IMR-90 (cell line): ENCODE data around the gene CDT1. TPM values are rescaled to one million over a fixed set of nuclear protein-coding genes. Genes with fewer than 3 reads are reported as not detected.

Source experiments
- ATAC-seq: fragments of 200-7000 bp; cut with Tn5 transposase; 2 replicates; pipeline ENCODE4 v1.9.1; 2020; ENCODE audit warnings: low read depth, mild to moderate bottlenecking, moderate library complexity
- BruUV-seq: library from RNA; stranded (reverse); fragments of 400-500 nt; replicated peaks from 2 replicates; lab custom pipeline; 2021; lab: Mats Ljungman, UMichigan
- CTCF ChIA-PET: fragments of 300-600 bp; formaldehyde crosslinking; extraction: SDS; loops from one replicate; lab custom pipeline; 2021; ENCODE audit warnings: antibody characterized with exemption; lab: Yijun Ruan, JAX
- POLR2A ChIA-PET: fragments of 300-600 bp; sonication (Branson Sonifier 250); formaldehyde crosslinking; loops from one replicate; lab custom pipeline; 2022; ENCODE audit warnings: antibody characterized with exemption; ENCODE audit not compliant: unreplicated experiment; lab: Charles Lee
- DNase-seq: peaks from one replicate; pipeline ENCODE4 v3.0.0; 2013
- H2AFZ ChIP-seq: replicated peaks from 2 replicates; pipeline ENCODE3; 2013; ENCODE audit warnings: low read length, mild to moderate bottlenecking; ENCODE audit not compliant: poor library complexity
- H2AK5ac ChIP-seq: 2 replicates; pipeline ENCODE4 v1.6.1; 2013; ENCODE audit warnings: low read depth, low read length, inconsistent platforms
- H2AK9ac ChIP-seq: replicated peaks from 2 replicates; pipeline ENCODE3; 2013; ENCODE audit warnings: mild to moderate bottlenecking, low read depth, low read length, moderate library complexity; ENCODE audit not compliant: poor library complexity
- H2BK120ac ChIP-seq: 2 replicates; pipeline ENCODE4 v1.6.1; 2013; ENCODE audit warnings: low read depth, low read length, inconsistent platforms
- H2BK15ac ChIP-seq: 3 replicates; pipeline ENCODE4 v1.6.1; 2013; ENCODE audit warnings: low read depth, low read length, inconsistent platforms
- H2BK20ac ChIP-seq: 2 replicates; pipeline ENCODE4 v1.6.1; 2013; ENCODE audit warnings: low read depth, mild to moderate bottlenecking, inconsistent platforms, low read length, moderate library complexity
- H2BK5ac ChIP-seq: 2 replicates; pipeline ENCODE4 v1.6.1; 2013; ENCODE audit warnings: mild to moderate bottlenecking, low read depth, low read length, inconsistent platforms; ENCODE audit not compliant: poor library complexity, severe bottlenecking
- H3K14ac ChIP-seq: replicated peaks from 2 replicates; pipeline ENCODE4 v1.6.1; 2013; ENCODE audit warnings: low read depth, low read length, inconsistent platforms
- H3K18ac ChIP-seq: 2 replicates; pipeline ENCODE4 v1.6.1; 2013; ENCODE audit warnings: low read depth, low read length, control low read depth
- H3K23ac ChIP-seq: 2 replicates; pipeline ENCODE4 v1.6.1; 2013; ENCODE audit warnings: low read depth, low read length, inconsistent platforms
- H3K27ac ChIP-seq: 2 replicates; pipeline ENCODE4 v1.5.1; 2013; ENCODE audit warnings: mild to moderate bottlenecking, control low read depth, low read length; ENCODE audit not compliant: insufficient read depth
- H3K27me3 ChIP-seq: 2 replicates; pipeline ENCODE4 v1.6.1; 2013; ENCODE audit warnings: low read length; ENCODE audit not compliant: control insufficient read depth, insufficient read depth
- H3K36me3 ChIP-seq: 2 replicates; pipeline ENCODE4 v1.6.1; 2013; ENCODE audit warnings: low read length, mixed read lengths; ENCODE audit not compliant: control insufficient read depth, insufficient read depth
- H3K4ac ChIP-seq: 2 replicates; pipeline ENCODE4 v1.6.1; 2013; ENCODE audit warnings: low read depth, low read length, inconsistent platforms
- H3K4me1 ChIP-seq: 2 replicates; pipeline ENCODE4 v1.6.1; 2013; ENCODE audit warnings: low read length, mixed read lengths; ENCODE audit not compliant: control insufficient read depth, insufficient read depth
- H3K4me2 ChIP-seq: 2 replicates; pipeline ENCODE4 v1.6.1; 2013; ENCODE audit warnings: low read depth, mild to moderate bottlenecking, control low read depth, low read length, moderate library complexity
- H3K4me3 ChIP-seq: 2 replicates; pipeline ENCODE4 v1.5.1; 2013; ENCODE audit warnings: low read depth, mild to moderate bottlenecking, control low read depth, low read length, moderate library complexity; ENCODE audit not compliant: insufficient read depth
- H3K56ac ChIP-seq: 2 replicates; pipeline ENCODE4 v1.6.1; 2013; ENCODE audit warnings: low read length, inconsistent platforms; ENCODE audit not compliant: insufficient read depth; ENCODE audit errors: extremely low read depth
- H3K79me1 ChIP-seq, 2 experiments: 2 replicates each; pipeline ENCODE4 v1.6.1; 2013; ENCODE audit warnings: low read length in 2 of 2, inconsistent platforms in 1 of 2, low read depth in 1 of 2
- H3K9ac ChIP-seq: 2 replicates; pipeline ENCODE4 v1.6.1; 2013; ENCODE audit warnings: low read depth, low read length, control low read depth
- H3K9me1 ChIP-seq: 2 replicates; pipeline ENCODE4 v1.6.1; 2013; ENCODE audit warnings: low read length, inconsistent platforms; ENCODE audit not compliant: insufficient read depth
- H3K9me3 ChIP-seq: 2 replicates; pipeline ENCODE4 v1.6.1; 2013; ENCODE audit warnings: low read length; ENCODE audit not compliant: control insufficient read depth, insufficient read depth
- H4K20me1 ChIP-seq: 2 replicates; pipeline ENCODE4 v1.6.1; 2013; ENCODE audit warnings: low read length, inconsistent platforms; ENCODE audit not compliant: insufficient read depth
- H4K5ac ChIP-seq: 2 replicates; pipeline ENCODE4 v1.6.1; 2013; ENCODE audit warnings: mild to moderate bottlenecking, low read depth, low read length, control low read depth
- H4K8ac ChIP-seq, 2 experiments: 2 replicates each; pipeline ENCODE4 v1.6.1; 2013; ENCODE audit warnings: low read depth in 2 of 2, low read length in 2 of 2, control low read depth in 1 of 2, inconsistent platforms in 1 of 2
- H4K91ac ChIP-seq: 2 replicates; pipeline ENCODE4 v1.6.1; 2013; ENCODE audit warnings: low read depth, low read length, inconsistent platforms; ENCODE audit not compliant: insufficient read depth
- MXI1 ChIP-seq: IDR thresholded peaks from 2 replicates; pipeline ENCODE4 v1.6.1; 2012; ENCODE audit warnings: low read depth, mild to moderate bottlenecking, low read length, moderate library complexity, borderline replicate concordance
- NFE2L2 ChIP-seq: fragments of 150-350 bp; IDR thresholded peaks from 2 replicates; pipeline ENCODE4 v1.6.1; 2016; ENCODE audit warnings: low read depth, mild to moderate bottlenecking, low read length
- POLR2A ChIP-seq: IDR thresholded peaks from 2 replicates; pipeline ENCODE4 v1.6.1; 2012; ENCODE audit warnings: mild to moderate bottlenecking, low read depth, low read length
- RAD21 ChIP-seq: IDR thresholded peaks from 2 replicates; pipeline ENCODE4 v1.6.1; 2012; ENCODE audit warnings: low read length, improper control_type of control experiment
- RCOR1 ChIP-seq: IDR thresholded peaks from 2 replicates; pipeline ENCODE4 v1.6.1; 2012; ENCODE audit warnings: mild to moderate bottlenecking, low read length, improper control_type of control experiment; ENCODE audit not compliant: insufficient replicate concordance
- SMC3 ChIP-seq: fragments of 150-350 bp; IDR thresholded peaks from 2 replicates; pipeline ENCODE4 v1.6.1; 2016; ENCODE audit warnings: low read depth, mild to moderate bottlenecking, antibody characterized with exemption, low read length, moderate library complexity
- WGBS, 2 experiments: methylation state at CpG; one replicate each; pipeline versions ENCODE4 v1.1.5 to v1.1.7; 2013; ENCODE audit warnings: missing lambda C conversion rate in 2 of 2; ENCODE audit not compliant: insufficient read length in 1 of 2; ENCODE audit errors: extremely low coverage in 2 of 2; 5-methylcytosine and 5-hydroxymethylcytosine counted together
- dilution Hi-C: fragments of 300-500 bp; cut with HindIII; formaldehyde crosslinking; loops from one replicate; pipeline ENCODE4 v1.14.3; 2018; ENCODE audit warnings: low sequenced_read_pairs; ENCODE audit not compliant: unreplicated experiment
- in situ Hi-C: fragments of 300-500 bp; cut with MboI; formaldehyde crosslinking; loops from 3 replicates; pipeline ENCODE4 v1.14.3; 2019; ENCODE audit warnings: low sequenced_read_pairs, inconsistent platforms, mixed read lengths
- intact Hi-C: fragments of 100-400 bp; cut with micrococcal nuclease; formaldehyde crosslinking; loops from 2 replicates; pipeline ENCODE4 v1.10.0; 2022
- polyA plus RNA-seq, 3 experiments: library from polyadenylated mRNA; depleted of rRNA; stranded (reverse); fragments of >200 nt; gene quantifications; 2 replicates each; pipeline ENCODE4 v1.2.3, GENCODE V29; 2012; ENCODE audit warnings: low replicate concordance in 1 of 3
- total RNA-seq: library from RNA; depleted of rRNA; stranded (reverse); fragments of >200 nt; gene quantifications from 2 replicates; pipeline ENCODE4 v1.2.3, GENCODE V29; 2012

CDT1 gene
- total and polyA plus RNA-seq, 2 of the 4 experiments (the other 2 are of a cell fraction), result 3.2 to 11.8 TPM

GRCh38 chr16:88785106-88785924 lies 18.3 kb upstream of the CDT1 start, which contains the start of gene PIEZO1 (continued):
- TF ChIP-seq MXI1 (peak; percentile 86), SMC3 (peak; percentile 72), RAD21 (peak; percentile 87)

GRCh38 chr16:88787579-88788314 lies 15.8 kb upstream of the CDT1 start:
- no peak for ATAC-seq
- Histone ChIP-seq H3K79me1 (peaks cover 0 to 14% of the 10 kb centered on the region in 2 experiments; a peak in 2 of 4 replicates), H2AK9ac (no peak overlapping the region), H2BK120ac (no peak overlapping the region), H3K4me1 (peaks cover 19% of the 10 kb centered on the region), H3K27ac (no peak overlapping the region), H3K4me3 (no peak overlapping the region), H3K4ac (no peak overlapping the region), H3K14ac (no peak overlapping the region), H3K36me3 (no peaks in the 10 kb centered on the region), H2BK20ac (no peak overlapping the region), H3K9me3 (no peaks in the 10 kb centered on the region), H3K27me3 (peaks cover under 1% of the 10 kb centered on the region; the same call in 1 of the 2 replicates), H2BK15ac (no peak overlapping the region), H3K9ac (no peak overlapping the region), H2AK5ac (no peak overlapping the region), H4K8ac (no peak overlapping the region), H3K18ac (no peak overlapping the region), H4K20me1 (peaks cover 18% of the 10 kb centered on the region), H3K56ac (no peak overlapping the region), H4K91ac (no peak overlapping the region), H3K9me1 (no peaks in the 10 kb centered on the region), H4K5ac (no peak overlapping the region), H2AFZ (no peak overlapping the region), H3K23ac (no peak overlapping the region), H3K4me2 (no peak overlapping the region), H2BK5ac (no peak overlapping the region)
- intact Hi-C loops (no loop called here), dilution Hi-C loops (no loop called here), in situ Hi-C loops (no loop called here)
- TF ChIP-seq POLR2A, result no peak
- TF ChIP-seq NFE2L2, result no peak
- no peak for TF ChIP-seq RCOR1
- no TSS peak for BruUV-seq
- 89% methylated on average over 5 of the region's 11 CpGs; no CpG with 5 or more reads in 1 of the 2 experiments for WGBS, 2 experiments
- POLR2A ChIA-PET, result no interaction called here
- no peak for DNase-seq
- CTCF ChIA-PET, result interaction anchor here (1.5 kb wide), 1 partner anchor 51 kb away, joined by 5 read pairs; no protein-coding TSS in a partner anchor
